Stimulated activated CD4-positive, alpha-beta T cell treated with anti-CD3 and anti-CD28 coated beads, Interleukin-12 subunit alpha, Interleukin-12 subunit beta, amount 100 ng/mL, for 48 hours (primary cell): Measurements from ENCODE around the gene FRMD4A.

Experiments used
- DNase-seq, 3 donors: peaks; one replicate each; pipeline ENCODE4 v3.0.0-alpha.2; 2020; ENCODE audit warnings: low read depth in 2 of 3, low spot score in 1 of 3

FRMD4A gene

DNA sequence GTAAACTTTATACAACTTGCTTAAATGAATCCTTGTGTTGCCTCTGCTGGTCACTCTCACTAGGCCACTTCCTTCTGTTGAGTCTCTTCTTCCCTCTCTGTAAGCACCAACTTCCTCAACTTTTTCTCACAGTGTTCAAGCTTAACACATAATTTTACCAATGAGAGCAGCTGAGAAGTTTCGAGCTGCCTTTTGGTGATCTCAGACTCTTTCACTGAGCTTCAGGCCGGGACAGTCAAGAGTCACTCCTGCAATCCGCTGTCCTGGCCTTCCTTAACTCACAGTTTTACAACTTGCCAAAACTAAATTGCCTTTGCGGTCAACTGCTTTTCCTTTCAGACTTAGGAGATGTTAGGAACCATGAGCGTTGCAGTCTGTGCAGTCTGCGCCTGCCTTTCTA is 696.5 kb downstream of the FRMD4A start:
- DNase-seq: no peak

DNA sequence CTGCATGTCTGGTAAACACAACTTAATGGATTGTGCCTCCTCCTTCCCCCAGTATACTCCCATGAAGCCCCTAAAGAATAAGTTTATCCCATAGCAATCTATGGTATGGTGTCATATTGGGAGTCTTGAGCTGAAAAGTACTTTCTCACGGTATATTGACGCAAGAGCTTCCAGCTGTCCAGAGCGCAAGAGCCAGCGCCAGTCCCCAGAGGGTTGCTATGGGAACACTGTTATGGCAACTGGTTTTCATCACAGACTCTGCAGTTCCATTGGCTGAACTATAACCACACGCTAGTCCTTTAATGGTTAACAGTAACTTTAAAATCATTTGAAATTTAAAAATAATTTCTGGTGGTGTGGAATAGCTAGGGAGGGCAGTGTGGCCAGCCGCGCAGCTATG is 697.0 kb downstream of the FRMD4A start:
- DNase-seq: no peak

- DNase-seq: no peak
Measured at GRCh38 chr10:13632884-13633440, 697.8 kb downstream of the FRMD4A start.

GRCh38 chr10:13632440-13632839 is 698.3 kb downstream of the FRMD4A start:
- DNase-seq: no peak

- no peak for DNase-seq
Measured at GRCh38 chr10:13631594-13631993, 699.1 kb downstream of the FRMD4A start.

DNA sequence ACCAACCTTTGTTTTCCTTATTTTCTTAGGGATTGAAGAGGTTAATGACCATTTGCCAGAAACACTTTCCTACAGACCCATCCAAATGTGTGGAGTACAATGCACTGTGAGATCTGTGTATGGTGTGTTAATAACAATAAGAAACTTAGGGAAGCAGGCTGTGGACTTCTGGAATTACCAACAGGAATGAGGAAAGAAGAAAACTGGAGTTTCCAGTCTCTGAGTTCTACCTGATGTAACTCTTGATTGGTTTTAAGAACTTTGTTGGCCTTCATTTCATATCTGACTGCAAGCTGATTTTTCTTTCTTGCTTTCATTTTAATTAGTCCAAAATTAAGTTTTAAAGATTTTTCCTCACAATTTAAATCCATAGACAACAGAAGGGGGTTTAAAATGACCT is 700.5 kb downstream of the FRMD4A start:
- no peak for DNase-seq

- DNase-seq: no peak
Measured at GRCh38 chr10:13629116-13629515, 701.6 kb downstream of the FRMD4A start.

GRCh38 chr10:13628661-13629060 is 702.1 kb downstream of the FRMD4A start:
- no peak for DNase-seq

DNA sequence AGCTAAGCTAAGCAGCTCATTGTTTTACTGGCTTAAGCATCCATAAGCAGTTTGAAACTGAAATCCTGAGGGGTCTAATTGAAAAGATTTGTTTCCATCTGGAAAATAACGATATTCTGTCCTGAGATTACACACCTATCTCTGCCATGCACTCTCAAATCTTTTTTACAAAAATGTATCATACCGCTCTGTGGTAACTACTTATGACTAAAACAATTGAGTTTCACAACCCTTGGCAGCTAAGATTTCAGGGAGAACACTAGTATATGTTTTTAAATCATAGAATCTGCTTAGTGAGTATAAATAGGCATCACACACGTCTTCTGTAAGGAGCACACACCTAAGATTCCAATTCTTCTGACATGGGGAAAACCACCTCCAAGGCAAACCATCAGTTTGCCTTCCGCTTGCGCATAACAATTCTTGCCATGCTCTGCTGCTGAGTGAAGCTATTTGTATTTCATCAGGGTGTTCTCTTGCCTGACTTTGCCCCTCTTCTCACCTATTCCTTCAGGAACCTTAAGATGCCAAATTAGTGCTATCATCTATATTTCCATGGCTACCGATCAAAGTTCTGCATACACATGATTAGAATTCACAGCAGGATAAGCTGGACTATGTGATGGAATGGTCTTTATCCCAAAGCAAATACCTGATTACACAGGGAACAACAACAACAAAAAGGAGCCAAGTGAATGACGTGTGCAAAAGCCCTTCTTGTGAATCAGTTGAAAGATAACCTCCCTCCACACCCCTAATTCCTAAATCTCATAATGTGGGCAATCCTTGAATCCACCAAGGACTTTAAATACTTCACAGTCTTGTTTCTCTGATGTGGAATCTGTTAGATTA is 703.0 kb downstream of the FRMD4A start:
- no peak for DNase-seq

GRCh38 chr10:13624630-13625029 is 706.1 kb downstream of the FRMD4A start:
- DNase-seq: no peak

DNA sequence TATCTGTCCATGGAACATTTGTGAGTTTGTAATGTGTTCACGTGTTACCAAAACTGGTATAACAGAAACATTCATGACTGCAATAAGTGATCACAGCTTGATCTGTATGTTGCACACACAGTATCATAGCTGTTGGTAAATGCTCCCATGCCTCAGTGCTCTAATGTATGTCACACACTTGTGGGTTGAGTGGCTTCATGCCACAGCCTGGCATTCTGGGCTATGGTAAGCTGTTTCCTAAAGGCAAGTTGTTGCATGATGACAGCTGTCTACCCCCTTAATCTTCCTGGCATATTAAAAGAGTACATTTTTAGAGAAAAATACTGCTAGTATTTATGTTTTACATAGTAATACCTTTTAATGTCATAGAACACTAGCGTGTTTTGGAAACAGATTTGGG is 708.8 kb downstream of the FRMD4A start:
- DNase-seq: no peak

GRCh38 chr10:13617116-13617515 is 713.6 kb downstream of the FRMD4A start:
- no peak for DNase-seq

- no peak for DNase-seq
Measured at GRCh38 chr10:13615650-13616300, 714.9 kb downstream of the FRMD4A start.

- no peak for DNase-seq
Measured at GRCh38 chr10:13614530-13615332, 716.0 kb downstream of the FRMD4A start.

DNA sequence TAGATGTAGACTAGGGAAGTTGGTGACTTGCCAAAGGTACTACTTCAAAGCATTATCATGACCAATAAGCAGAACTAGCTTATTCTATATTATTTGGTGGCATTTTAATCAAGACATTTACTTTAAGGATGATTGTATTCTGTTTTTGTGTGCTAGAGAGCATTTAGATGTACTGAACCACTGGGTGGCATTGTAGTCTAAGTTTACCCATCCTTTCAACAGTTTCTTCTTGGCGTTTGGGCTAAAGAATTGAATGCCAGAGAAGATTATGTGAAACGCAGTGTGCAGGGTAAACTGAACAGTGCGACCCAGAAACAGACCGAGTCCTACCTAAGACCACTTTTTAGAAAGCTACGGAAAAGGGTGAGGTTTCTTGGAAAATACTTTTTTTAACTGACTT is 717.2 kb downstream of the FRMD4A start:
- no peak for DNase-seq

DNA sequence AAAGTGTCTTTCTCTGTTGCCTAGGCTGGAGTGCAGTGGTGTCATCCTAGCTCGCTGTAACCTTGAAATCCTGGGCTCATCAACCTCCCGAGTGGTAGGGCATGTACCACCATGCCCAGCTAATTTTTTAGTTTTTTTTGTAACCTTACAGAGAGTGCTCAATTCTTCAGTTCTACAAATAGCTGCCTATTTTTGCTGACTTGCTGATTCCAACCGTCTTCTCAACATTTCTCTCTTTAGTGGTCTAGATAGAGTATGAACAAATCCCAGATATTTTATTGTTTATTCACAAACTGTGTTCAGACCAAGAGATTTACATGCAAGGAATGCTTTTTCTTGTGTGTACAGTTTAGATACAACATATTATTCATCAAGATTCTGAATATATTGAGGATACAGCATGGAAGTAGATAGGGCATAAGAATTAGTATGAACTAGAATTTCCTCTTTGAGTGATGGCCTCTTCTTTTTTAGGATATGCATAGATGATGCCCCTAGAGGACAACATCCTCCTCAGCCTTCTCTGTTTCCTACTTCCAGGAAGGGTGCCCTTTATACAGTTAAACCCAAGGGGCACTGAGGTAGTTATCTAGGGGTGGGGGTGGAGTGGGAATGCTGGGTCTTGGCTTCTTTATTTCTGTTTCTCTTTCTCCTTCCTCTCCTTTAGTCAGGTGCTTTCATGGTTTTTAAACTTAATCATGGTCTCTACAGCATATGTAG is 717.9 kb downstream of the FRMD4A start:
- DNase-seq: no peak

DNA sequence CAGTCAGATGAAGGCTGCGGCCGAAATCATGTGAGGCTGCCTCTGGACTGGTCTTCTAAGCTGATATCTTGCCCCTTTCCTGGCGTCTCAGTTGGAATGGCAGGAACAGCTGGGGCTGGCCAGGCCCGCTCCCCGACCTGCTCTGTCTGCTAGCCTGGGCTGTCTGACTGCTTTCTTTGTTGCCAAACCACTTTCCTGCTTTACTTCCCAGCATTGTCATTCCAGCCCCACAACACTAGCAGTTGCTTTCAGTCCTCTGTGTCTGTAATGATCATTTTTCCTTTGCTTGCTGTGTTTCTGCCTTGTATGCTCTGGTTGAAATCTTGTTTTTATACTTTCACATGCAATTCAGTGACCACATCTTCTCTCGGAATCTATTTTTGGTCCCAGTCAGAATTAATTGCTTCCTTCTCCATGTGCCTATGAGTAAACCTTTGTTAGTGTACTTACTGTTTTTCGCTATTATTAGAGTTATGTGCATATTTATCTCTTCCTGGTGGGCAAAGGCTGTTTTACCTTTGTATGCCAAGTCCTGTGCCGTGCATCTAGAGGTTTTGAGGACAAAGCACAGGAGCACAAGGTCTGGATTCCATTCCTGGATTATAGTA is 722.4 kb downstream of the FRMD4A start:
- no peak for DNase-seq

GRCh38 chr10:13604357-13605040 is 726.2 kb downstream of the FRMD4A start:
- no peak for DNase-seq

- DNase-seq: no peak
Measured at GRCh38 chr10:13597909-13598308, 732.8 kb downstream of the FRMD4A start.

DNA sequence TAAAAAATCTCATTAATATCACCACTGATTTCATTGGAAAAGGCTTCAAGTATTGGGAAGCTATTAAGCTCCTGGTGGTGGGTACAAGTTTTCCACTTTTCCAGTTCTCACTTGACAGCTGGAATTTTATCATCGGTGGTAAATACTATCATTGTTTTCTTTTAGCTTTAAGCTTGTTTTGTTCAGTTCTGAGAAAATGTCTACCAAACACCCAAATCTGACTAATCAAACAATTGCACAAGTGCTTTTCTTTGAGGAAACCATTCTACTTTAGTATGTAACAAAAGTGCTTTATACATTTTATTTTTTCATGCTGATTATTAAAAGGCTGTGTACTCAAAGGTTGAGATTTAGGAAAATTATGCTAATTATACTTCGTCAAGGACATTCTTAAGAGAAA is 736.1 kb downstream of the FRMD4A start:
- no peak for DNase-seq
